K562 (cell line): ENCODE data around the gene PRKG1. TPM values are rescaled to one million over a fixed set of nuclear protein-coding genes. Genes with fewer than 3 reads are reported as not detected.

Source experiments
- ATAC-seq: fragments of 200-7000 bp; cut with Tn5 transposase; 3 replicates; pipeline ENCODE4 v1.9.1; 2020; ENCODE audit warnings: moderate library complexity
- BruUV-seq: library from RNA; stranded (reverse); fragments of 400-500 nt; replicated peaks from 2 replicates; lab custom pipeline; 2021; lab: Mats Ljungman, UMichigan
- CTCF ChIA-PET: fragments of 300-600 bp; formaldehyde crosslinking; extraction: SDS; loops from one replicate; lab custom pipeline; 2021; ENCODE audit warnings: low intra/inter-chr PET ratio; lab: Yijun Ruan, JAX
- POLR2A ChIA-PET: fragments of 300-600, 350-650 bp; sonication (Branson Sonifier 250); formaldehyde crosslinking; extraction: SDS; loops from one replicate; lab custom pipeline; 2021; ENCODE audit warnings: antibody characterized with exemption, inconsistent platforms; lab: Yijun Ruan, JAX
- DNase-seq, 4 experiments: peaks; one replicate each; pipeline versions ENCODE4 v3.0.0 to v3.0.0-alpha.2; 2011 to 2018; ENCODE audit warnings: low spot score in 3 of 4, mixed read lengths in 3 of 4; ENCODE audit errors: extremely low read depth in 1 of 4
- FAIRE-seq: peaks from 2 replicates; lab custom pipeline; 2011; peaks lifted over from hg19 to GRCh38; lab: Jason Lieb, UNC
- H2AFZ ChIP-seq: 2 replicates; pipeline ENCODE4 v1.6.0; 2011; ENCODE audit warnings: low read depth, low read length, control low read depth, inconsistent platforms
- H3K27ac ChIP-seq: fragments of 200-600 bp; 3 replicates; pipeline ENCODE4 v1.8.0; 2011; ENCODE audit warnings: low read depth, mild to moderate bottlenecking, control low read depth, inconsistent platforms, low read length, moderate library complexity, mixed read lengths; ENCODE audit errors: extremely low read depth
- H3K27me3 ChIP-seq, 2 experiments: fragments of 300-600 bp in 1 of 2; 2 replicates in 1 of 2; 3 replicates in 1 of 2; pipeline versions ENCODE4 v1.6.0 to v1.8.0; 2011; ENCODE audit warnings: inconsistent platforms in 2 of 2, low read length in 2 of 2, mild to moderate bottlenecking in 1 of 2, mixed read lengths in 1 of 2, moderate library complexity in 1 of 2; ENCODE audit not compliant: control insufficient read depth in 2 of 2, insufficient read depth in 2 of 2
- H3K36me3 ChIP-seq: fragments of 300-600 bp; 3 replicates; pipeline ENCODE4 v1.8.0; 2011; ENCODE audit warnings: mild to moderate bottlenecking, low read length, inconsistent platforms; ENCODE audit not compliant: control insufficient read depth, insufficient read depth
- H3K4me1 ChIP-seq, 2 experiments: fragments of 200-600 bp in 1 of 2; replicated peaks in 1 of 2; 2 replicates in 1 of 2; 3 replicates in 1 of 2; pipeline versions ENCODE4 v1.5.1 to v1.8.0; 2011; ENCODE audit warnings: inconsistent platforms in 2 of 2, low read length in 2 of 2, mild to moderate bottlenecking in 1 of 2, mixed read lengths in 1 of 2, moderate library complexity in 1 of 2; ENCODE audit not compliant: control insufficient read depth in 2 of 2, insufficient read depth in 2 of 2
- H3K4me2 ChIP-seq: 2 replicates; pipeline ENCODE4 v1.6.1; 2011; ENCODE audit warnings: low read length, control low read depth, inconsistent platforms, mixed read lengths; ENCODE audit not compliant: insufficient read depth
- H3K4me3 ChIP-seq: fragments of 200-600 bp; sonication (generic), shearing (Covaris generic); 2 replicates; pipeline ENCODE4 v1.5.1; 2016; ENCODE audit warnings: control low read depth, inconsistent platforms
- H3K79me2 ChIP-seq: fragments of 200-600 bp; 3 replicates; pipeline ENCODE4 v1.8.0; 2011; ENCODE audit warnings: low read length, inconsistent platforms; ENCODE audit not compliant: control insufficient read depth, insufficient read depth
- H3K9ac ChIP-seq, 2 experiments: 2 replicates each; pipeline versions ENCODE4 v1.6.0 to v1.6.1; 2011; ENCODE audit warnings: low read depth in 2 of 2, low read length in 2 of 2, control low read depth in 1 of 2, inconsistent platforms in 1 of 2, mild to moderate bottlenecking in 1 of 2, mixed read lengths in 1 of 2; ENCODE audit not compliant: insufficient read depth in 1 of 2
- H3K9me1 ChIP-seq: one replicate; pipeline ENCODE4 v1.6.0; 2011; ENCODE audit warnings: inconsistent platforms, mild to moderate bottlenecking, low read length, moderate library complexity; ENCODE audit not compliant: control insufficient read depth, insufficient read depth
- H3K9me3 ChIP-seq: replicated peaks from 2 replicates; pipeline ENCODE4 v1.5.1; 2011; ENCODE audit warnings: low read depth, low read length, inconsistent platforms; ENCODE audit not compliant: control insufficient read depth, insufficient read depth
- H4K20me1 ChIP-seq: replicated peaks from 2 replicates; pipeline ENCODE4 v1.6.1; 2011; ENCODE audit warnings: low read length, inconsistent platforms, mixed read lengths; ENCODE audit not compliant: control insufficient read depth, insufficient read depth
- BMI1 ChIP-seq: fragments of 150-350 bp; IDR thresholded peaks from 2 replicates; pipeline ENCODE4 v1.6.1; 2014; ENCODE audit warnings: low read length
- CBFA2T3 ChIP-seq: fragments of 450-650 bp; IDR thresholded peaks from 2 replicates; pipeline ENCODE4 v1.6.1; 2017
- CHD1 ChIP-seq: fragments of 200-600 bp; sonication (generic); IDR thresholded peaks from one replicate; pipeline ENCODE4 v1.6.1; 2012; ENCODE audit warnings: mild to moderate bottlenecking, moderate library complexity, low read length, inconsistent platforms
- ELF2 ChIP-seq: fragments of 250-450 bp; sonication (Bioruptor Pico); IDR thresholded peaks from 2 replicates; pipeline ENCODE4 v1.5.0; 2021; ENCODE audit warnings: mild to moderate bottlenecking
- FOXK2 ChIP-seq, 2 experiments: fragments of 450-650 bp; IDR thresholded peaks in 1 of 2; conservative IDR thresholded peaks in 1 of 2; 2 replicates each; pipeline ENCODE4 v1.6.1; 2016; ENCODE audit warnings: low read depth in 2 of 2, mild to moderate bottlenecking in 1 of 2
- HNRNPUL1 ChIP-seq: fragments of 200-400 bp; formaldehyde crosslinking; IDR thresholded peaks from 2 replicates; pipeline ENCODE4 v1.6.1; 2017; ENCODE audit warnings: low read length
- RFX5 ChIP-seq: IDR thresholded peaks from 2 replicates; pipeline ENCODE4 v1.6.1; 2011; ENCODE audit warnings: low read depth, mild to moderate bottlenecking, improper control_type of control experiment, low read length
- RHOXF2B ChIP-seq: fragments of 250-450 bp; sonication (Bioruptor Pico); conservative IDR thresholded peaks from 2 replicates; pipeline ENCODE4 v1.5.1; 2021
- SMAD2 ChIP-seq: fragments of 150-350 bp; IDR thresholded peaks from 2 replicates; pipeline ENCODE4 v1.6.1; 2014; ENCODE audit warnings: low read depth, mild to moderate bottlenecking, low read length
- SMC3 ChIP-seq: conservative IDR thresholded peaks from 2 replicates; pipeline ENCODE4 v1.6.1; 2011; ENCODE audit warnings: low read depth, low read length, improper control_type of control experiment; ENCODE audit not compliant: insufficient read depth
- ZNF12 ChIP-seq: sonication (generic); formaldehyde crosslinking; IDR thresholded peaks from 2 replicates; pipeline ENCODE4 v1.4.0; 2020; ENCODE audit warnings: mild to moderate bottlenecking, missing genetic modification reagents
- ZNF143 ChIP-seq: sonication (generic); formaldehyde crosslinking; IDR thresholded peaks from 2 replicates; pipeline ENCODE4 v1.9.0; 2022; ENCODE audit warnings: mild to moderate bottlenecking, missing genetic modification reagents
- ZNF57 ChIP-seq: fragments of 450-650 bp; formaldehyde crosslinking; IDR thresholded peaks from 2 replicates; pipeline ENCODE4 v1.4.0; 2020; ENCODE audit warnings: mild to moderate bottlenecking, moderate library complexity
- WGBS: fragments of 100-300 bp; shearing (Covaris generic); methylation state at CpG from one replicate; pipeline ENCODE4 v1.1.6; 2016; ENCODE audit warnings: low coverage, mixed read lengths; ENCODE audit not compliant: insufficient coverage; ENCODE audit errors: missing lambda C conversion rate; 5-methylcytosine and 5-hydroxymethylcytosine counted together
- in situ Hi-C: fragments of 300-500 bp; cut with MboI; formaldehyde crosslinking; loops from 4 replicates; pipeline ENCODE4 v1.15.0; 2018; ENCODE audit warnings: inconsistent platforms, mixed read lengths
- intact Hi-C: fragments of 100-400 bp; cut with micrococcal nuclease; formaldehyde crosslinking; loops from 2 replicates; pipeline ENCODE4 v1.14.2; 2022
- polyA plus RNA-seq, 8 experiments: library from polyadenylated mRNA; depleted of rRNA in 4 of 8; stranded (reverse) in 5 of 8; unstranded in 3 of 8; fragments of >200 nt; fragmentation: Nextera tagmentation in 2 of 8; fragmentation: Illumina TruSeq in 1 of 8; extraction: Ambion mirVana in 2 of 8; extraction: Trizol in 1 of 8; gene quantifications; 2 replicates each; pipeline versions ENCODE4 v1.2.1 to v1.2.3, GENCODE V29; 2011 to 2014; ENCODE audit warnings: inconsistent platforms in 1 of 8, missing spikeins in 1 of 8
- total RNA-seq, 7 experiments: library from RNA; depleted of rRNA in 6 of 7; stranded (reverse); fragments of >200 nt in 6 of 7; fragmentation: Illumina TruSeq in 2 of 7; extraction: Trizol in 2 of 7; gene quantifications; 2 replicates each; pipeline versions ENCODE4 v1.2.1 to v1.2.3, GENCODE V29; 2011 to 2021; ENCODE audit warnings: low replicate concordance in 1 of 7
- TF ChIP-seq, protein P1 (sequence below), 2 experiments: fragments of 450-650 bp in 1 of 2; sonication (generic) in 1 of 2; formaldehyde crosslinking in 1 of 2; IDR thresholded peaks; 2 replicates each; pipeline versions ENCODE4 v1.7.1 to v1.9.0; 2016 to 2022; ENCODE audit warnings: inconsistent platforms in 1 of 2, mild to moderate bottlenecking in 1 of 2, missing genetic modification reagents in 1 of 2

The PRKG1 gene
- total and polyA plus RNA-seq, 9 of the 15 experiments (the other 6 are each of a cell fraction or from before 2014, with no cell fraction given) = 0.22 TPM; not detected in 8

DNA sequence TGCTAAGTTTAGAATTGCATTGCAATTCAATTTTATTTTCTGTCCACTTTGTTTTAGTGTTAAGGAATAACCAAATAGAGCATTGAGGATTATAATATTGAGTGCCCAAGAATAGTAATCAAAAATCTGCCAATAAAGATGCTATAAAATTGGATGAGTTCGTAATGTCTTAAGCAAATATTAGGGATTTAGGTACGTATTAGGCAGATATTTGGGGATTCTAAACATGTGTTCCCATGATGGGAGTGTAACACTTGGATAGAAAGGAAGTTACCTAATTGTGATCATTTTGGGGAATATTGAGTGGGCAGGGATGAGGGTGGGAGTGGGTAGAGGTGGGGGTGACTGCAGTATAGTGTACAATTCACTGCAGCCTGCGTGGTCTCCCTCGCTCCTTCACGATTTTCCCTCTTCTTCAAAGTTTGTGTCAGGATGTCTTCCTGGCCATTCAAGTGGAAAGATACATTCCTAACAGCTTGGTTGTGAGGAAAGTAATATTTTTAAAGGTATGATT, 1.3 kb upstream of the PRKG1 start:
- TF ChIP-seq ZNF57 (CRISPR knock-in tag) (no peak), ZNF143 (CRISPR knock-in tag) (no peak), ZNF12 (CRISPR knock-in tag) (no peak), ELF2 (no peak), CBFA2T3 (no peak), RFX5 (no peak), RHOXF2B (CRISPR knock-in tag) (no peak), BMI1 (no peak), SMC3 (no peak), FOXK2 (conservative IDR thresholded peaks at IDR 0.05 in 1 of 2, IDR thresholded peaks at IDR 0.05 in 1 of 2; ENCODE audit: low read depth in 2 of 2) (no peak), SMAD2 (no peak), CHD1 (no peak), HNRNPUL1 (no peak)
- TF ChIP-seq, protein P1, sequence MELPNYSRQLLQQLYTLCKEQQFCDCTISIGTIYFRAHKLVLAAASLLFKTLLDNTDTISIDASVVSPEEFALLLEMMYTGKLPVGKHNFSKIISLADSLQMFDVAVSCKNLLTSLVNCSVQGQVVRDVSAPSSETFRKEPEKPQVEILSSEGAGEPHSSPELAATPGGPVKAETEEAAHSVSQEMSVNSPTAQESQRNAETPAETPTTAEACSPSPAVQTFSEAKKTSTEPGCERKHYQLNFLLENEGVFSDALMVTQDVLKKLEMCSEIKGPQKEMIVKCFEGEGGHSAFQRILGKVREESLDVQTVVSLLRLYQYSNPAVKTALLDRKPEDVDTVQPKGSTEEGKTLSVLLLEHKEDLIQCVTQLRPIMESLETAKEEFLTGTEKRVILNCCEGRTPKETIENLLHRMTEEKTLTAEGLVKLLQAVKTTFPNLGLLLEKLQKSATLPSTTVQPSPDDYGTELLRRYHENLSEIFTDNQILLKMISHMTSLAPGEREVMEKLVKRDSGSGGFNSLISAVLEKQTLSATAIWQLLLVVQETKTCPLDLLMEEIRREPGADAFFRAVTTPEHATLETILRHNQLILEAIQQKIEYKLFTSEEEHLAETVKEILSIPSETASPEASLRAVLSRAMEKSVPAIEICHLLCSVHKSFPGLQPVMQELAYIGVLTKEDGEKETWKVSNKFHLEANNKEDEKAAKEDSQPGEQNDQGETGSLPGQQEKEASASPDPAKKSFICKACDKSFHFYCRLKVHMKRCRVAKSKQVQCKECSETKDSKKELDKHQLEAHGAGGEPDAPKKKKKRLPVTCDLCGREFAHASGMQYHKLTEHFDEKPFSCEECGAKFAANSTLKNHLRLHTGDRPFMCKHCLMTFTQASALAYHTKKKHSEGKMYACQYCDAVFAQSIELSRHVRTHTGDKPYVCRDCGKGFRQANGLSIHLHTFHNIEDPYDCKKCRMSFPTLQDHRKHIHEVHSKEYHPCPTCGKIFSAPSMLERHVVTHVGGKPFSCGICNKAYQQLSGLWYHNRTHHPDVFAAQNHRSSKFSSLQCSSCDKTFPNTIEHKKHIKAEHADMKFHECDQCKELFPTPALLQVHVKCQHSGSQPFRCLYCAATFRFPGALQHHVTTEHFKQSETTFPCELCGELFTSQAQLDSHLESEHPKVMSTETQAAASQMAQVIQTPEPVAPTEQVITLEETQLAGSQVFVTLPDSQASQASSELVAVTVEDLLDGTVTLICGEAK (IDR thresholded peaks at IDR 0.05) = no peak
- TF ChIP-seq, protein P1 (CRISPR knock-in tag; IDR thresholded peaks at IDR 0.05) = no peak
- in situ Hi-C loops = no loop called here
- no peak overlapping the region for H3K9ac ChIP-seq
- no peaks in the 10 kb centered on the region for H3K36me3 ChIP-seq
- no TSS peak for BruUV-seq
- DNase-seq (no peak), FAIRE-seq (no peak), ATAC-seq (no peak)
- POLR2A ChIA-PET = no interaction called here
- H3K9me1 ChIP-seq = no peaks in the 10 kb centered on the region
- no peak overlapping the region for H3K27ac ChIP-seq
- H3K79me2 ChIP-seq = no peaks in the 10 kb centered on the region
- 0 out of 5 replicates have a peak, but pooled peaks cover 0 to 3% of the 10 kb centered on the region in 2 experiments for H3K4me1 ChIP-seq
- no peak overlapping the region for H3K4me3 ChIP-seq
- H3K9me3 ChIP-seq = no peaks in the 10 kb centered on the region
- H3K4me2 ChIP-seq = no peak overlapping the region
- H4K20me1 ChIP-seq = no peaks in the 10 kb centered on the region
- H2AFZ ChIP-seq = no peak overlapping the region
- intact Hi-C loops = no loop called here
- peaks cover 0 to 10% of the 10 kb centered on the region in 2 experiments; a peak in 2 of 5 replicates for H3K27me3 ChIP-seq
- WGBS = 1% methylated on average over 5 of the region's 5 CpGs
- CTCF ChIA-PET = no interaction called here
